BE2C (cell line): ENCODE results near the gene PEPD.

Experiments
- DNase-seq: peaks from one replicate; pipeline ENCODE4 v3.0.0-alpha.2; 2020
- H3K27me3 ChIP-seq: fragments of 250-450 bp; sonication (Bioruptor Pico); 2 replicates; pipeline ENCODE4 v1.5.1; 2020; ENCODE audit warnings: mild to moderate bottlenecking
- H3K36me3 ChIP-seq: fragments of 250-450 bp; sonication (Bioruptor Pico); 2 replicates; pipeline ENCODE4 v1.5.1; 2020; ENCODE audit warnings: mild to moderate bottlenecking
- H3K4me1 ChIP-seq: fragments of 250-450 bp; sonication (Bioruptor Pico); 2 replicates; pipeline ENCODE4 v1.5.1; 2020
- H3K4me3 ChIP-seq: 2 replicates; pipeline ENCODE4 v1.5.1; 2011; ENCODE audit warnings: low read depth, low read length
- H3K9me3 ChIP-seq: fragments of 250-450 bp; sonication (Bioruptor Pico); 2 replicates; pipeline ENCODE4 v1.5.1; 2020
- TF ChIP-seq, protein P1 (sequence below): IDR thresholded peaks from 2 replicates; pipeline ENCODE4 v1.5.1; 2012; ENCODE audit warnings: mild to moderate bottlenecking, low read depth, low read length

PEPD gene

GRCh38 chr19:33422369-33423180, 99.0 kb downstream of the PEPD start:
- no peaks in the 10 kb centered on the region for H3K9me3 ChIP-seq
- H3K4me3 ChIP-seq, result no peak overlapping the region
- TF ChIP-seq, protein P1, sequence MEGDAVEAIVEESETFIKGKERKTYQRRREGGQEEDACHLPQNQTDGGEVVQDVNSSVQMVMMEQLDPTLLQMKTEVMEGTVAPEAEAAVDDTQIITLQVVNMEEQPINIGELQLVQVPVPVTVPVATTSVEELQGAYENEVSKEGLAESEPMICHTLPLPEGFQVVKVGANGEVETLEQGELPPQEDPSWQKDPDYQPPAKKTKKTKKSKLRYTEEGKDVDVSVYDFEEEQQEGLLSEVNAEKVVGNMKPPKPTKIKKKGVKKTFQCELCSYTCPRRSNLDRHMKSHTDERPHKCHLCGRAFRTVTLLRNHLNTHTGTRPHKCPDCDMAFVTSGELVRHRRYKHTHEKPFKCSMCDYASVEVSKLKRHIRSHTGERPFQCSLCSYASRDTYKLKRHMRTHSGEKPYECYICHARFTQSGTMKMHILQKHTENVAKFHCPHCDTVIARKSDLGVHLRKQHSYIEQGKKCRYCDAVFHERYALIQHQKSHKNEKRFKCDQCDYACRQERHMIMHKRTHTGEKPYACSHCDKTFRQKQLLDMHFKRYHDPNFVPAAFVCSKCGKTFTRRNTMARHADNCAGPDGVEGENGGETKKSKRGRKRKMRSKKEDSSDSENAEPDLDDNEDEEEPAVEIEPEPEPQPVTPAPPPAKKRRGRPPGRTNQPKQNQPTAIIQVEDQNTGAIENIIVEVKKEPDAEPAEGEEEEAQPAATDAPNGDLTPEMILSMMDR, result no peak
- no peaks in the 10 kb centered on the region for H3K27me3 ChIP-seq
- no peaks in the 10 kb centered on the region for H3K36me3 ChIP-seq
- peaks cover 6% of the 10 kb centered on the region for H3K4me1 ChIP-seq
- DNase-seq, result no peak

DNA sequence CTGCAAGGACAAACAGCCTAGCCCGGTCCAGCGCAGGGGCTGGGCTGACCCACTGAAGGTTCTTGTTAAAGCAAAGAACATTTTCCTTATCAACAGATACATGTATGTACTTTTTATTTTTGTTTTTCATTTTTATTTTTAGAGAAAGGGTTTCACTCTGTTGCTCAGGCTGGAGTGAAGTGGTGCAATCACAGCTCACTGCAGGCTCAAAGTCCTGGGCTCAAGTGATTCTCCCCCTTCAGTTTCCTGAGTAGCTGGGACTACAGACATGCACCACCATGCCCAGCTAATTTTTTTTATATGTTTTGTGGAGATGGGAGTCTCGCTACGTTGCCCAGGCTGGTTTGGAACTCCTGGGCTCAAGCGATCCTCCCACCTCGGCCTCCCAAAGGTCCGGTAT, 100.2 kb downstream of the PEPD start:
- no peaks in the 10 kb centered on the region for H3K27me3 ChIP-seq
- peaks cover 15% of the 10 kb centered on the region for H3K4me1 ChIP-seq
- DNase-seq, result no peak
- TF ChIP-seq, protein P1, result no peak
- no peaks in the 10 kb centered on the region for H3K9me3 ChIP-seq
- H3K36me3 ChIP-seq, result no peaks in the 10 kb centered on the region
- no peak overlapping the region for H3K4me3 ChIP-seq

GRCh38 chr19:33420821-33421220, 100.8 kb downstream of the PEPD start:
- TF ChIP-seq, protein P1, result no peak
- H3K4me1 ChIP-seq, result peaks cover 16% of the 10 kb centered on the region
- no peak overlapping the region for H3K4me3 ChIP-seq
- H3K36me3 ChIP-seq, result no peaks in the 10 kb centered on the region
- no peaks in the 10 kb centered on the region for H3K27me3 ChIP-seq
- no peaks in the 10 kb centered on the region for H3K9me3 ChIP-seq
- no peak for DNase-seq

GRCh38 chr19:33419788-33420130, 101.8 kb downstream of the PEPD start:
- peak; percentile 88 for DNase-seq
- H3K4me3 ChIP-seq, result no peak overlapping the region
- H3K9me3 ChIP-seq, result no peaks in the 10 kb centered on the region
- H3K36me3 ChIP-seq, result no peaks in the 10 kb centered on the region
- no peaks in the 10 kb centered on the region for H3K27me3 ChIP-seq
- H3K4me1 ChIP-seq, result peaks cover 20% of the 10 kb centered on the region
- TF ChIP-seq, protein P1, result no peak

DNA sequence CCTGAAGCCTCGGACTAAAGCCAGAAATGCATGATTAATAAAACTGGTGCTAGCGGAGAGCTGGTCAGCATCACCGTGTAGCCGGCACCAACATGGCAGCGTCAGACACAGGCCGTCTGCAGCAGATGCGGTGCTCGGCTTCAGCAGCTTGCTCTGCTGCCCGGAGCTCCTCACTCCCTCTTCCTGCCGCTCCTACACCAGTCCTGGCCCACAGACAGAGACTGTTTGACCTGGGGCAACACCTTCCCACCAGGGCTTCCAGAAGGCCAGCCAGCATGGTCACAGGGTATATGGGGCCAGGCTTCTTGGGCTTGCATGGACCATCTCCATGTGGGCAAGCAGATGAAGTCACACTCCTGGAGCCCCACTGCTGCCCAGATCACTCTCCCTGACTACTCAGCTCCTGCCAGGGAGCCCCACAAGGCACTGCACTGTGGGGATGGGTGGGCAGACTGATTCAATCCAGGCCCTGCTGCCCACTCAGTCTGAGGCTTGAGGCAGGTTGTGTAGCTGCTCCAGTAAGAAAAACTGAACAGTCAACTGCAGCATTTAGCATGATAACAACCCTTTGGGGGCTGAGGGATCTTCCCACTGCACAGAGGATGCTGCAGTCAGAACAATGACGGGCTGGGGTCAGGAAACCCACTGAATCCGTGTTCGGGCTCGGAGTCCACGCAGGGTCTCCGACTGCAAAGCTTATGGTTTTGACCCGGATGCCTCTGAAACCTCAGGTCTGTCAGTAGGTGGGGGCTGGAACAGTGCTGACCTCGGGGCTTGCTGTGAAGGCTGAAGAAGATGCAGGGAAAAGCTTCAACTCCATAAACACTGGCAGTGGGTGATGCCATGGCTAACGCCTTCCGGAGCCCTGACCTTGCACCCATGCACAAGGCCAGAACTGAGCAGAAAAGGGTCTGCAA, 102.5 kb downstream of the PEPD start:
- Histone ChIP-seq H3K36me3 (no peaks in the 10 kb centered on the region), H3K4me3 (no peak overlapping the region), H3K4me1 (peaks cover 23% of the 10 kb centered on the region), H3K9me3 (no peaks in the 10 kb centered on the region), H3K27me3 (no peaks in the 10 kb centered on the region)
- TF ChIP-seq, protein P1, result no peak
- peak; percentile 6 for DNase-seq
